ENCODE results near the gene BMX. TPM values are rescaled to one million over a fixed set of nuclear protein-coding genes. Genes with fewer than 3 reads are reported as not detected.

The BMX gene
- total RNA-seq, 1 donor from 2014 or later: 0.74 TPM

DNA sequence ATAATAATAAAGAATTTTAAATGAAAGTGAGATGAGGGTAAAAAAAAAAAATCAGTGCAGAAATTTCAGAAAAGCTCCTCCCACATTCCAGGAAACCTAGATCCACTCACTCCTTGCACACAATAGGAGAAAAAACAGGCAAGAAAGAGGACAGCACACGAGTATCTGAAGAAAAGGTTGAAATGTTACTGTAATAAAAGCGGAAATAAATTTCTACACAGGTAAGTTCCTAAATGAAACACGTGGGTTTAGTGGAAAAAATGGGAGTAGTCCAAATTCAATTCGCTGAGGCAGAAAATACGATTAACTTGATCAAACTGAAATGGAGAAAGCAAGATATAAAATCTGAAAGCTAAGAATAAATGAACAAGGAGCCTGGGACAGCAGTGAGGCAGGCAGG lies 102.2 kb downstream of the BMX start:
- Mint-ChIP-seq H3K27me3 (ENCODE audit: unreplicated experiment) (no peaks in the 10 kb centered on the region), H3K27ac (ENCODE audit: unreplicated experiment) (no peak overlapping the region), H3K36me3 (ENCODE audit: low read depth, unreplicated experiment) (peaks cover 5% of the 10 kb centered on the region), H3K4me1 (ENCODE audit: unreplicated experiment) (peaks cover 6% of the 10 kb centered on the region), H3K4me3 (ENCODE audit: unreplicated experiment) (no peak overlapping the region), H3K9me3 (ENCODE audit: unreplicated experiment) (no peaks in the 10 kb centered on the region)
- no peak for DNase-seq (ENCODE audit: low spot score)
- TF ChIP-seq CTCF (IDR thresholded peaks at IDR 0.05; ENCODE audit: unreplicated experiment): no peak

- no peak overlapping the region for H3K27ac Mint-ChIP-seq (ENCODE audit: unreplicated experiment)
- H3K27me3 Mint-ChIP-seq (ENCODE audit: unreplicated experiment): no peaks in the 10 kb centered on the region
- H3K4me1 Mint-ChIP-seq (ENCODE audit: unreplicated experiment): peaks cover 6% of the 10 kb centered on the region
- no peaks in the 10 kb centered on the region for H3K9me3 Mint-ChIP-seq (ENCODE audit: unreplicated experiment)
- DNase-seq (ENCODE audit: low spot score): no peak
- H3K4me3 Mint-ChIP-seq (ENCODE audit: unreplicated experiment): no peak overlapping the region
- H3K36me3 Mint-ChIP-seq (ENCODE audit: low read depth, unreplicated experiment): peaks cover 5% of the 10 kb centered on the region
- TF ChIP-seq CTCF (IDR thresholded peaks at IDR 0.05; ENCODE audit: unreplicated experiment): no peak
Measured at GRCh38 chrX:15605226-15605625, 104.6 kb downstream of the BMX start.

Other genes with a start within 250 kb of the BMX start
- 2.8 TPM for gene ASB9, start 230.7 kb upstream of the BMX start, total RNA-seq (ENCODE audit: unreplicated experiment)
- gene ASB11, start 185.2 kb upstream of the BMX start, total RNA-seq (ENCODE audit: unreplicated experiment): not detected
- 12.8 TPM for gene PIGA, start 165.3 kb upstream of the BMX start, total RNA-seq (ENCODE audit: unreplicated experiment)
- 0.56 TPM for gene VEGFD, start 116.4 kb upstream of the BMX start, total RNA-seq (ENCODE audit: unreplicated experiment)
- 47.3 TPM for gene PIR, start 7.5 kb upstream of the BMX start, total RNA-seq (ENCODE audit: unreplicated experiment)
- not detected for gene ACE2, start 100.2 kb downstream of the BMX start, total RNA-seq (ENCODE audit: unreplicated experiment)
- gene CLTRN, start 164.0 kb downstream of the BMX start, total RNA-seq (ENCODE audit: unreplicated experiment): 0.95 TPM
- 7.2 TPM for gene CA5B, start 237.5 kb downstream of the BMX start, total RNA-seq (ENCODE audit: unreplicated experiment)

Measured in endothelial cell (in vitro differentiated cells).